Panc1 (cell line): ENCODE data around the gene ADIG.

Source experiments
- POLR2AphosphoS5 ChIP-seq: IDR thresholded peaks from 2 replicates; pipeline ENCODE4 v1.6.1; 2012; ENCODE audit warnings: mild to moderate bottlenecking, low read depth, low read length, moderate library complexity
- TCF7L2 ChIP-seq: IDR thresholded peaks from 2 replicates; pipeline ENCODE4 v1.6.1; 2011; ENCODE audit warnings: mild to moderate bottlenecking, low read depth, low read length, inconsistent platforms
- TF ChIP-seq, protein P1 (sequence below): fragments of 450-650 bp; IDR thresholded peaks from 2 replicates; pipeline ENCODE4 v1.5.1; 2017; ENCODE audit warnings: mild to moderate bottlenecking
- TF ChIP-seq, protein P2 (sequence below), 2 experiments: IDR thresholded peaks; 2 replicates each; pipeline ENCODE4 v1.6.1; 2011 to 2012; ENCODE audit warnings: low read depth in 2 of 2, control low read depth in 1 of 2, low read length in 1 of 2, mild to moderate bottlenecking in 1 of 2, moderate library complexity in 1 of 2; ENCODE audit not compliant: insufficient read depth in 1 of 2

- no peak for TF ChIP-seq POLR2AphosphoS5
- TF ChIP-seq, protein P1, sequence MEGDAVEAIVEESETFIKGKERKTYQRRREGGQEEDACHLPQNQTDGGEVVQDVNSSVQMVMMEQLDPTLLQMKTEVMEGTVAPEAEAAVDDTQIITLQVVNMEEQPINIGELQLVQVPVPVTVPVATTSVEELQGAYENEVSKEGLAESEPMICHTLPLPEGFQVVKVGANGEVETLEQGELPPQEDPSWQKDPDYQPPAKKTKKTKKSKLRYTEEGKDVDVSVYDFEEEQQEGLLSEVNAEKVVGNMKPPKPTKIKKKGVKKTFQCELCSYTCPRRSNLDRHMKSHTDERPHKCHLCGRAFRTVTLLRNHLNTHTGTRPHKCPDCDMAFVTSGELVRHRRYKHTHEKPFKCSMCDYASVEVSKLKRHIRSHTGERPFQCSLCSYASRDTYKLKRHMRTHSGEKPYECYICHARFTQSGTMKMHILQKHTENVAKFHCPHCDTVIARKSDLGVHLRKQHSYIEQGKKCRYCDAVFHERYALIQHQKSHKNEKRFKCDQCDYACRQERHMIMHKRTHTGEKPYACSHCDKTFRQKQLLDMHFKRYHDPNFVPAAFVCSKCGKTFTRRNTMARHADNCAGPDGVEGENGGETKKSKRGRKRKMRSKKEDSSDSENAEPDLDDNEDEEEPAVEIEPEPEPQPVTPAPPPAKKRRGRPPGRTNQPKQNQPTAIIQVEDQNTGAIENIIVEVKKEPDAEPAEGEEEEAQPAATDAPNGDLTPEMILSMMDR = no peak
- TF ChIP-seq, protein P2, sequence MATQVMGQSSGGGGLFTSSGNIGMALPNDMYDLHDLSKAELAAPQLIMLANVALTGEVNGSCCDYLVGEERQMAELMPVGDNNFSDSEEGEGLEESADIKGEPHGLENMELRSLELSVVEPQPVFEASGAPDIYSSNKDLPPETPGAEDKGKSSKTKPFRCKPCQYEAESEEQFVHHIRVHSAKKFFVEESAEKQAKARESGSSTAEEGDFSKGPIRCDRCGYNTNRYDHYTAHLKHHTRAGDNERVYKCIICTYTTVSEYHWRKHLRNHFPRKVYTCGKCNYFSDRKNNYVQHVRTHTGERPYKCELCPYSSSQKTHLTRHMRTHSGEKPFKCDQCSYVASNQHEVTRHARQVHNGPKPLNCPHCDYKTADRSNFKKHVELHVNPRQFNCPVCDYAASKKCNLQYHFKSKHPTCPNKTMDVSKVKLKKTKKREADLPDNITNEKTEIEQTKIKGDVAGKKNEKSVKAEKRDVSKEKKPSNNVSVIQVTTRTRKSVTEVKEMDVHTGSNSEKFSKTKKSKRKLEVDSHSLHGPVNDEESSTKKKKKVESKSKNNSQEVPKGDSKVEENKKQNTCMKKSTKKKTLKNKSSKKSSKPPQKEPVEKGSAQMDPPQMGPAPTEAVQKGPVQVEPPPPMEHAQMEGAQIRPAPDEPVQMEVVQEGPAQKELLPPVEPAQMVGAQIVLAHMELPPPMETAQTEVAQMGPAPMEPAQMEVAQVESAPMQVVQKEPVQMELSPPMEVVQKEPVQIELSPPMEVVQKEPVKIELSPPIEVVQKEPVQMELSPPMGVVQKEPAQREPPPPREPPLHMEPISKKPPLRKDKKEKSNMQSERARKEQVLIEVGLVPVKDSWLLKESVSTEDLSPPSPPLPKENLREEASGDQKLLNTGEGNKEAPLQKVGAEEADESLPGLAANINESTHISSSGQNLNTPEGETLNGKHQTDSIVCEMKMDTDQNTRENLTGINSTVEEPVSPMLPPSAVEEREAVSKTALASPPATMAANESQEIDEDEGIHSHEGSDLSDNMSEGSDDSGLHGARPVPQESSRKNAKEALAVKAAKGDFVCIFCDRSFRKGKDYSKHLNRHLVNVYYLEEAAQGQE (IDR thresholded peaks at IDR 0.05; ENCODE audit: insufficient read depth in 1 of 2, low read depth in 2 of 2, low read length in 1 of 2) = no peak
- no peak for TF ChIP-seq TCF7L2
These were observed 42.2 kb upstream of the ADIG start for GRCh38 chr20:38538789-38539188.
